ENCODE measurements around the gene MAGEA9B. TPM values are rescaled to one million over a fixed set of nuclear protein-coding genes. Genes with fewer than 3 reads are reported as not detected.

Gene MAGEA9B
- total and polyA plus RNA-seq, 2 of the 4 experiments (the other 2 are of a cell fraction), result not detected

- dilution Hi-C loops (cut with HindIII; ENCODE audit: low sequenced_read_pairs, unreplicated experiment) (no loop called here), in situ Hi-C loops (cut with MboI; ENCODE audit: low sequenced_read_pairs) (no loop called here), intact Hi-C loops (cut with micrococcal nuclease) (no loop called here)
- Histone ChIP-seq H3K4me2 (ENCODE audit: low read depth, low read length) (no peak overlapping the region), H3K4me3 (ENCODE audit: insufficient read depth, low read depth, low read length) (no peak overlapping the region), H3K9me1 (ENCODE audit: insufficient read depth, low read length) (no peaks in the 10 kb centered on the region), H3K9me3 (ENCODE audit: control insufficient read depth, insufficient read depth, low read length) (no peaks in the 10 kb centered on the region), H2AK5ac (ENCODE audit: low read depth, low read length) (no peak overlapping the region), H2AFZ (replicated peaks; ENCODE audit: low read length, poor library complexity) (no peak overlapping the region), H2AK9ac (replicated peaks; ENCODE audit: low read depth, low read length, poor library complexity) (no peak overlapping the region), H3K9ac (ENCODE audit: low read depth, low read length) (no peak overlapping the region), H2BK15ac (ENCODE audit: low read depth, low read length) (no peak overlapping the region), H4K8ac (ENCODE audit: low read depth in 2 of 2, low read length in 2 of 2) (no peak overlapping the region), H3K4me1 (ENCODE audit: control insufficient read depth, insufficient read depth, low read length) (no peaks in the 10 kb centered on the region), H3K36me3 (ENCODE audit: control insufficient read depth, insufficient read depth, low read length) (no peaks in the 10 kb centered on the region), H3K79me1 (ENCODE audit: low read depth in 1 of 2, low read length in 2 of 2) (no peaks in the 10 kb centered on the region), H2BK5ac (ENCODE audit: low read depth, low read length, poor library complexity, severe bottlenecking) (no peak overlapping the region), H3K27ac (ENCODE audit: insufficient read depth, low read length) (no peak overlapping the region), H4K5ac (ENCODE audit: low read depth, low read length) (no peak overlapping the region), H4K91ac (ENCODE audit: insufficient read depth, low read depth, low read length) (no peak overlapping the region), H3K23ac (ENCODE audit: low read depth, low read length) (no peak overlapping the region), H2BK20ac (ENCODE audit: low read depth, low read length) (no peak overlapping the region), H3K27me3 (ENCODE audit: control insufficient read depth, insufficient read depth, low read length) (peaks cover 5% of the 10 kb centered on the region), H3K14ac (replicated peaks; ENCODE audit: low read depth, low read length) (no peak overlapping the region), H3K4ac (ENCODE audit: low read depth, low read length) (no peak overlapping the region), H4K20me1 (ENCODE audit: insufficient read depth, low read length) (no peaks in the 10 kb centered on the region), H3K56ac (ENCODE audit: extremely low read depth, insufficient read depth, low read length) (no peak overlapping the region), H3K18ac (ENCODE audit: low read depth, low read length) (no peak overlapping the region), H2BK120ac (ENCODE audit: low read depth, low read length) (no peak overlapping the region)
- TF ChIP-seq USF2 (IDR thresholded peaks at IDR 0.05; ENCODE audit: low read depth, low read length), result no peak
- TF ChIP-seq SMC3 (IDR thresholded peaks at IDR 0.05; ENCODE audit: low read depth, low read length), result no peak
- TF ChIP-seq NFE2L2 (IDR thresholded peaks at IDR 0.05; ENCODE audit: low read depth, low read length), result no peak
- no peak for TF ChIP-seq CTCF (conservative IDR thresholded peaks at IDR 0.05; ENCODE audit: low read depth, low read length)
- no peak for TF ChIP-seq RAD21 (IDR thresholded peaks at IDR 0.05; ENCODE audit: low read length)
- TF ChIP-seq CEBPB (IDR thresholded peaks at IDR 0.05; ENCODE audit: low read depth, low read length), result no peak
- TF ChIP-seq POLR2A (IDR thresholded peaks at IDR 0.05; ENCODE audit: low read depth, low read length), result no peak
- no peak for TF ChIP-seq RCOR1 (IDR thresholded peaks at IDR 0.05; ENCODE audit: insufficient replicate concordance, low read length)
- TF ChIP-seq CHD1 (IDR thresholded peaks at IDR 0.05; ENCODE audit: low read depth, low read length), result no peak
- no peak for TF ChIP-seq RFX5 (IDR thresholded peaks at IDR 0.05; ENCODE audit: low read depth, low read length)
- no peak for TF ChIP-seq FOS (IDR thresholded peaks at IDR 0.05; ENCODE audit: low read depth, low read length)
- TF ChIP-seq MAFK (IDR thresholded peaks at IDR 0.05; ENCODE audit: low read depth, low read length), result no peak
- TF ChIP-seq BHLHE40 (IDR thresholded peaks at IDR 0.05; ENCODE audit: low read depth, low read length), result no peak
- BruUV-seq (replicated peaks), result no TSS peak
- ATAC-seq (ENCODE audit: low read depth), result no peak
- POLR2A ChIA-PET (ENCODE audit: unreplicated experiment), result no interaction called here
- DNase-seq, result no peak
- CTCF ChIA-PET, result no interaction called here
- 58% methylated on average over 2 of the region's 7 CpGs; no CpG with 5 or more reads in 1 of the 2 experiments for WGBS, 2 experiments (ENCODE audit: extremely low coverage in 2 of 2, insufficient read length in 1 of 2)
Measured at GRCh38 chrX:149571770-149572169, 15.5 kb downstream of the MAGEA9B start.
